GM12801 (cell line): ENCODE data around the gene ADAM15.

Experiments
- CTCF ChIP-seq: IDR thresholded peaks from one replicate; pipeline ENCODE4 v1.5.1; 2011; ENCODE audit warnings: control low read depth; ENCODE audit not compliant: insufficient read length; ENCODE audit errors: extremely low read depth

Gene ADAM15

DNA sequence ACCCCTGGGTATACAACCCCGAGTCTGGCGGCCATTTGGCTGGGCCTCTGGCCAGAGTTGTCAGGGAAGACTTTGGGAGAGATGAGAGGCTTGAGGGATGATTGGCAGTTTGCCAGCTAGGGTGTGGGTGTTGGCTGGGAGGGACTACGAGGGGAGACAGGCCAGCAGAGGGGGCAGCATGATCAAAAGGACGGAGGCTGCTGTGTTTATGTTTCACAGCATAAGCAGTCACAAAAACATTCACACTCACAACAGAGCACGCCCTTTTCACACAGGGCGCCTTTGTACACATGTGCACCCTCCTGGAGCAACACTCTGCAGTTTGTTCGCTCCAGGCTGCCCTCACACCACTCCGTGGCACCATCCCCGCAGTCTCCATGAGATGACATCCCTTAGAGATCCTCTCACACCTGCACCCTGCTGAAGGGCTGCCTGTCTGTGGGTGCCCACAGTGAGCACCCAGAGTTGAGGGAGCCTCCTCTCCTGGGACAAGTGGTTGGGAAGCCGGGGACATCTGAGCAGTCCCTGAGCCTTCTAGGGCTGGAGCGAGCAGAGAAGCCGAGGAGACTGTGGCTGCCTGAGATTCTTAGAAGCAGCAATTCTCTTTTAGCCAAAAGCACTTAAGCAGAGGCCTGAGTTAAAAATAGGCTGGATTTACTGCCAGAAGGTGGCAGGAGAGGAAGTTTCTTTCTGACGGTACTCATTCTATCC is 43.0 kb downstream of the ADAM15 start:
- no peak for TF ChIP-seq CTCF

- TF ChIP-seq CTCF, result no peak
Observed at GRCh38 chr1:155094622-155094948, 43.5 kb downstream of the ADAM15 start.

GRCh38 chr1:155099331-155099730 is 48.2 kb downstream of the ADAM15 start:
- no peak for TF ChIP-seq CTCF

- no peak for TF ChIP-seq CTCF
Observed at GRCh38 chr1:155103325-155103724, 52.2 kb downstream of the ADAM15 start.

GRCh38 chr1:155104605-155105534 is 53.8 kb downstream of the ADAM15 start:
- TF ChIP-seq CTCF, result no peak

GRCh38 chr1:155105604-155106011 is 54.5 kb downstream of the ADAM15 start:
- TF ChIP-seq CTCF, result no peak

DNA sequence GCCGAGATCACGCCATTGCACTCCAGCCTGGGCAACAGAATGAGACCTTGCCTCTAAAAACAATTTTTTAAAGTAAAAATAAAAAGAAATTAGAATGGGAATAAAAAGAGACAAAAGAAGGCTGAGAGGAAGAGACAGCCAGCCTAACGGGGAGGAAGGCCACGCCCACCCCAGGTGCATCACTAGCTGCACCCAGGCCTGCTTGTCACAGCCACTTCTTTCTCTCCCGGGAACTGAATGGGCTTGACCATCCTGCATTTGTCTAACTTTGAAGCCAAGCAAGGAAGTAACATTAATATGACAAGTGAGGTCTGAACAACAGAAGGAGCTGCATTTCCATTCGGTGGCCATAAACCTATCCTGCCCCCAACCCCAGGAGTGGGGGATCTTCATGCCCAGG is 55.7 kb downstream of the ADAM15 start:
- TF ChIP-seq CTCF, result no peak
